ENCODE measurements around the gene IFRD1. TPM values are rescaled to one million over a fixed set of nuclear protein-coding genes. Genes with fewer than 3 reads are reported as not detected.

Gene IFRD1
- total and polyA plus RNA-seq, 3 experiments from 2014 or later = 37.9 to 58.8 (median 56.6) TPM

GRCh38 chr7:112517487-112517886 lies 67.2 kb downstream of the IFRD1 start:
- Histone ChIP-seq H3K4me3 (ENCODE audit: low read length) (no peak overlapping the region), H3K9me3 (ENCODE audit: low read length) (no peaks in the 10 kb centered on the region), H3K27me3 (ENCODE audit: insufficient read depth, low read length, poor library complexity, severe bottlenecking) (no peaks in the 10 kb centered on the region), H3K36me3 (ENCODE audit: insufficient read depth, low read length) (no peaks in the 10 kb centered on the region), H3K27ac (ENCODE audit: low read depth, low read length) (no peak overlapping the region), H3K4me1 (ENCODE audit: insufficient read depth, low read length) (no peaks in the 10 kb centered on the region)
- POLR2A ChIA-PET = no interaction called here
- CTCF ChIA-PET = no interaction called here
- H3K4me3 Mint-ChIP-seq = no peak overlapping the region
- H3K27ac Mint-ChIP-seq = no peak overlapping the region
- H3K27me3 Mint-ChIP-seq = peaks cover 4 to 35% of the 10 kb centered on the region in 2 donors
- no peaks in the 10 kb centered on the region for H3K36me3 Mint-ChIP-seq
- H3K4me1 Mint-ChIP-seq = no peaks in the 10 kb centered on the region
- DNase-seq = no peak
- no peaks in the 10 kb centered on the region for H3K9me3 Mint-ChIP-seq

DNA sequence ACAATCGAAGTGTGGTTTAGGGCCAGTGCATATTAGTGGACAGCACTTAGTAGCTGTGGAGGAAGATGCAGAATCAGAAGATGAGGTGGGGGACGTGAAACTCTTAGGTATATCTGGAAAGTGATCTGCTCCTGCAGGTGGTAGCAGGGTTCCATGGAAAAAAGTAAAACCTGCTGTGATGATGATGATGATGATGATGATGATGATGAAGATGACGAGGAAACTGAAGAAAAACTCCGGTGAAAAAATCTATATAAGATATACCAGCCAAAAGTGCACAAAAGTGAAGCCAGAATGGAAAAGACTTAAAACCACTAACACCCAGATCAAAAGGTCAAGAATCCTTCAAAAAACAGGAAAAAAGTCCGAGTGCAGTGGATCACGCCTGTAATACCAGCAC lies 70.5 kb downstream of the IFRD1 start:
- no peak for DNase-seq
- no peak overlapping the region for H3K4me3 ChIP-seq (ENCODE audit: low read length)
- CTCF ChIA-PET = no interaction called here
- H3K27me3 ChIP-seq (ENCODE audit: insufficient read depth, low read length, poor library complexity, severe bottlenecking) = peaks cover 4% of the 10 kb centered on the region
- Mint-ChIP-seq H3K4me1 (no peaks in the 10 kb centered on the region), H3K9me3 (no peaks in the 10 kb centered on the region), H3K27ac (no peak overlapping the region), H3K4me3 (no peak overlapping the region), H3K27me3 (peaks cover 0 to 35% of the 10 kb centered on the region in 2 donors), H3K36me3 (no peaks in the 10 kb centered on the region)
- H3K36me3 ChIP-seq (ENCODE audit: insufficient read depth, low read length) = no peaks in the 10 kb centered on the region
- no peak overlapping the region for H3K27ac ChIP-seq (ENCODE audit: low read depth, low read length)
- no peaks in the 10 kb centered on the region for H3K9me3 ChIP-seq (ENCODE audit: low read length)
- H3K4me1 ChIP-seq (ENCODE audit: insufficient read depth, low read length) = no peaks in the 10 kb centered on the region
- POLR2A ChIA-PET = no interaction called here

DNA sequence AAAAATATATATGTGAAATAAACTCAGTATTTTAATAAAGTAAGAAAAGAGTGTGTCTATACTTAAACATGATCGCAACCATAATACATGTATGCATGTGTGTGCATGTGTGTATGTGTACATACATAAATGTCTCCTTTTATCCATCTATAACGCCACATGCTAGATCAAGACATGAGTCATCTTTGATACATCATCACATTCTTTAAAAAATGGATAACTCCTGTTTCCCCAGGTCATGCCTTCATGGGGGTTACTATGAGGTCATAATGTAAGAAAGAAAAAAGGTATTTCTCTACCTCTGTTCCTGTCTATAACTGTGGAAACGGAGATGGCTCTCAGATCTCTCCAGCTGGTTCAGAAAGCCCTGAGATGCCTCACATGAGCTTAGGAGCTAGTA lies 71.7 kb downstream of the IFRD1 start:
- Histone ChIP-seq H3K9me3 (ENCODE audit: low read length) (no peaks in the 10 kb centered on the region), H3K27ac (ENCODE audit: low read depth, low read length) (no peak overlapping the region), H3K27me3 (ENCODE audit: insufficient read depth, low read length, poor library complexity, severe bottlenecking) (peaks cover 4% of the 10 kb centered on the region), H3K4me1 (ENCODE audit: insufficient read depth, low read length) (no peaks in the 10 kb centered on the region), H3K4me3 (ENCODE audit: low read length) (no peak overlapping the region), H3K36me3 (ENCODE audit: insufficient read depth, low read length) (no peaks in the 10 kb centered on the region)
- no peaks in the 10 kb centered on the region for H3K4me1 Mint-ChIP-seq
- no peaks in the 10 kb centered on the region for H3K9me3 Mint-ChIP-seq
- ChIA-PET POLR2A (no interaction called here), CTCF (no interaction called here)
- no peak overlapping the region for H3K27ac Mint-ChIP-seq
- no peak for DNase-seq
- H3K27me3 Mint-ChIP-seq = peaks cover 0 to 27% of the 10 kb centered on the region in 2 donors
- H3K4me3 Mint-ChIP-seq = no peak overlapping the region
- no peaks in the 10 kb centered on the region for H3K36me3 Mint-ChIP-seq

DNA sequence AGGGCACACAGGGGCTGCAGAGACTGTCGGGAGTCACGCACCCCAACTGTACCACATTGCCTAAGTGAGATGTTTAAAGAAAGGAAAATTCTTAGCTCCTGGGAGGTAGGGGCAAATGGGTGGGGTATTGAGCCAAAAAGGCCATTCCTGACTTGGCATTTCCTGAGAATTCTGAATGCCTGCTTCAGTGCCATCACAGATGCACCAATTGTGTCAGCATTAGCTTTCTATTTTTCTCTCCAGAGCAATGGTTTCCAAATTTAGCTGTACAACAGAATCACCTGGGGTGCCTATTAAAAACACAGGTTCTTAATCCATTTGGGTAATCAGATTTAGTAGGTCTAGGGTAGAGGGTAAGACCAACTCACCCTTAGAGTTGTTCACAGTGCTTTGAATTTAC lies 73.6 kb downstream of the IFRD1 start:
- no peak for DNase-seq
- H3K9me3 Mint-ChIP-seq = no peaks in the 10 kb centered on the region
- Histone ChIP-seq H3K36me3 (ENCODE audit: insufficient read depth, low read length) (no peaks in the 10 kb centered on the region), H3K9me3 (ENCODE audit: low read length) (no peaks in the 10 kb centered on the region), H3K4me3 (ENCODE audit: low read length) (no peak overlapping the region), H3K4me1 (ENCODE audit: insufficient read depth, low read length) (no peaks in the 10 kb centered on the region), H3K27me3 (ENCODE audit: insufficient read depth, low read length, poor library complexity, severe bottlenecking) (peaks cover 4% of the 10 kb centered on the region), H3K27ac (ENCODE audit: low read depth, low read length) (no peak overlapping the region)
- CTCF ChIA-PET = no interaction called here
- H3K36me3 Mint-ChIP-seq = no peaks in the 10 kb centered on the region
- H3K4me1 Mint-ChIP-seq = peaks cover 0 to 1% (median 0%) of the 10 kb centered on the region in 3 donors
- H3K27ac Mint-ChIP-seq = no peak overlapping the region
- H3K27me3 Mint-ChIP-seq = peaks cover 0 to 18% of the 10 kb centered on the region in 2 donors
- no peak overlapping the region for H3K4me3 Mint-ChIP-seq
- POLR2A ChIA-PET = no interaction called here

Other genes starting within 250 kb of the IFRD1 start
- gene DOCK4, start 244.1 kb upstream of the IFRD1 start, total RNA-seq = 1 to 10 TPM; 1.2 TPM
- not detected for gene DOCK4, start 244.1 kb upstream of the IFRD1 start, polyA plus RNA-seq
- 10 to 100 TPM; 13.5 to 14.7 TPM for gene ZNF277, start 243.8 kb upstream of the IFRD1 start, total RNA-seq
- 20.6 TPM for gene ZNF277, start 243.8 kb upstream of the IFRD1 start, polyA plus RNA-seq
- 1 to 10 TPM in 1 of 2 experiments, under 1 TPM in 1; 1.00 to 1.5 TPM for gene LSMEM1, start 30.5 kb downstream of the IFRD1 start, total RNA-seq
- 0.17 TPM for gene LSMEM1, start 30.5 kb downstream of the IFRD1 start, polyA plus RNA-seq

All from CD8-positive, alpha-beta memory T cell (primary cell).